B cell (primary cell): ENCODE data around the gene MOB3B. TPM values are rescaled to one million over a fixed set of nuclear protein-coding genes. Genes with fewer than 3 reads are reported as not detected.
"Not testable (repeated sequence)": the region's sequence is repeated elsewhere in the genome, so short reads cannot be mapped to it uniquely, and the experiment has no call there.

Experiments
- ATAC-seq: fragments of 200-7000 bp; cut with Tn5 transposase; one replicate; pipeline ENCODE4 v1.10.0; 2021; ENCODE audit warnings: low read depth, mild to moderate bottlenecking, moderate number of reproducible peaks, moderate library complexity
- CTCF ChIA-PET: fragments of 350-600 bp; sonication (Branson Sonifier 250); formaldehyde crosslinking; loops from one replicate; lab custom pipeline; 2021; ENCODE audit warnings: antibody characterized with exemption, inconsistent platforms; lab: Charles Lee
- POLR2A ChIA-PET: fragments of 350-600 bp; sonication (Branson Sonifier 250); formaldehyde crosslinking; loops from one replicate; lab custom pipeline; 2021; ENCODE audit warnings: antibody characterized with exemption; lab: Charles Lee
- DNase-seq: peaks from one replicate; pipeline ENCODE4 v3.0.0; 2013
- H2AFZ ChIP-seq: 2 replicates; pipeline ENCODE4 v1.6.1; 2012; ENCODE audit warnings: mild to moderate bottlenecking, low read depth, low read length; ENCODE audit not compliant: insufficient read depth, poor library complexity, severe bottlenecking
- H3K27ac ChIP-seq, 2 donors: 1 replicate in 1 of 2; 2 replicates in 1 of 2; pipeline ENCODE4 v1.5.1; 2012 to 2013; ENCODE audit warnings: low read length in 2 of 2, mild to moderate bottlenecking in 2 of 2, moderate library complexity in 1 of 2
- H3K27me3 ChIP-seq, 4 experiments: fragments of 200-600 bp in 1 of 4; sonication (generic) in 1 of 4; replicated peaks in 1 of 4; 1 replicate in 2 of 4; 2 replicates in 2 of 4; pipeline versions ENCODE4 v1.6.1 to v1.7.0; 2013 to 2016; ENCODE audit warnings: low read length in 3 of 4, mild to moderate bottlenecking in 2 of 4, mixed read lengths in 1 of 4, moderate library complexity in 1 of 4; ENCODE audit not compliant: insufficient read depth in 4 of 4, control insufficient read depth in 3 of 4; ENCODE audit errors: control extremely low read depth in 1 of 4
- H3K36me3 ChIP-seq, 2 experiments: replicated peaks in 1 of 2; 1 replicate in 1 of 2; 2 replicates in 1 of 2; pipeline versions ENCODE4 v1.6.1 to v1.7.1; 2013; ENCODE audit warnings: low read length in 1 of 2; ENCODE audit not compliant: insufficient read depth in 2 of 2, control insufficient read depth in 1 of 2; ENCODE audit errors: control extremely low read depth in 1 of 2, extremely low read depth in 1 of 2
- H3K4me1 ChIP-seq, 2 donors: fragments of 200-600 bp in 1 of 2; sonication (generic) in 1 of 2; 1 replicate in 1 of 2; 2 replicates in 1 of 2; pipeline versions ENCODE4 v1.5.1 to v1.6.1; 2013 to 2017; ENCODE audit warnings: low read length in 2 of 2; ENCODE audit not compliant: control insufficient read depth in 2 of 2, insufficient read depth in 2 of 2
- H3K4me2 ChIP-seq: replicated peaks from 2 replicates; pipeline ENCODE3; 2012; ENCODE audit warnings: mild to moderate bottlenecking, low read depth, low read length; ENCODE audit not compliant: poor library complexity, severe bottlenecking
- H3K4me3 ChIP-seq, 5 experiments: fragments of 200-600 bp in 1 of 5; sonication (generic) in 1 of 5; 1 replicate in 3 of 5; 2 replicates in 2 of 5; pipeline versions ENCODE4 v1.5.1 to v1.7.0; 2011 to 2016; ENCODE audit warnings: low read length in 4 of 5, mild to moderate bottlenecking in 4 of 5, low read depth in 2 of 5, control low read depth in 1 of 5, moderate library complexity in 1 of 5; ENCODE audit not compliant: insufficient read depth in 1 of 5; ENCODE audit errors: control extremely low read depth in 1 of 5, extremely low read depth in 1 of 5
- H3K79me2 ChIP-seq: fragments of 200-600 bp; sonication (generic); one replicate; pipeline ENCODE4 v1.6.0; 2016; ENCODE audit warnings: low read length; ENCODE audit not compliant: control insufficient read depth, insufficient read depth
- H3K9ac ChIP-seq: fragments of 200-600 bp; sonication (generic); 2 replicates; pipeline ENCODE4 v1.6.1; 2017; ENCODE audit warnings: mild to moderate bottlenecking, low read length, moderate library complexity
- H3K9me3 ChIP-seq, 3 donors: one replicate each; pipeline versions ENCODE4 v1.6.1 to v1.7.1; 2013; ENCODE audit warnings: low read length in 2 of 3; ENCODE audit not compliant: control insufficient read depth in 2 of 3, insufficient read depth in 1 of 3; ENCODE audit errors: control extremely low read depth in 1 of 3
- H4K20me1 ChIP-seq: 2 replicates; pipeline ENCODE4 v1.6.0; 2012; ENCODE audit warnings: mild to moderate bottlenecking, low read length; ENCODE audit not compliant: insufficient read depth, control insufficient read depth, poor library complexity, severe bottlenecking
- H3K27ac Mint-ChIP-seq: one replicate; pipeline ENCODE4 v1.8.0; 2021; ENCODE audit warnings: mixed read lengths
- H3K27me3 Mint-ChIP-seq: one replicate; pipeline ENCODE4 v1.8.0; 2021; ENCODE audit warnings: mixed read lengths
- H3K4me1 Mint-ChIP-seq: one replicate; pipeline ENCODE4 v1.8.0; 2021; ENCODE audit warnings: mixed read lengths
- H3K4me3 Mint-ChIP-seq: one replicate; pipeline ENCODE4 v1.8.0; 2021; ENCODE audit warnings: mixed read lengths
- H3K9me3 Mint-ChIP-seq: one replicate; pipeline ENCODE4 v1.8.0; 2022; ENCODE audit warnings: mixed read lengths; ENCODE audit not compliant: insufficient read depth
- EZH2 ChIP-seq: IDR thresholded peaks from 2 replicates; pipeline ENCODE4 v1.6.1; 2012; ENCODE audit warnings: borderline replicate concordance, low read depth, mild to moderate bottlenecking, moderate library complexity, low read length; ENCODE audit not compliant: insufficient read depth, poor library complexity, severe bottlenecking
- WGBS: methylation state at CpG from one replicate; pipeline ENCODE4 v1.1.5; 2013; ENCODE audit warnings: missing lambda C conversion rate; ENCODE audit not compliant: insufficient coverage; 5-methylcytosine and 5-hydroxymethylcytosine counted together
- intact Hi-C: fragments of 100-400 bp; cut with micrococcal nuclease; formaldehyde crosslinking; loops from one replicate; pipeline ENCODE4 v1.10.0; 2022
- polyA plus RNA-seq: library from polyadenylated mRNA; depleted of rRNA; stranded (reverse); fragments of >200 nt; gene quantifications from 2 replicates; pipeline ENCODE4 v1.2.3, GENCODE V29; 2012
- total RNA-seq, 2 donors: library from RNA; stranded (reverse); fragments of 120-200 nt in 1 of 2; gene quantifications; 1 replicate in 1 of 2; 2 replicates in 1 of 2; pipeline versions ENCODE4 v1.2.3 to v1.2.4, GENCODE V29; 2013 to 2022
- TF ChIP-seq, protein P1 (sequence below): fragments of 200-600 bp; IDR thresholded peaks from one replicate; pipeline ENCODE4 v1.8.0; 2022; ENCODE audit warnings: antibody characterized with exemption, mild to moderate bottlenecking

The MOB3B gene
- total and polyA plus RNA-seq, 2 donors (not counting 1 experiment from before 2014, with no cell fraction given) = 7.3 to 7.9 TPM

GRCh38 chr9:27504259-27504658 is 25.4 kb downstream of the MOB3B start:
- no peak for TF ChIP-seq EZH2
- TF ChIP-seq, protein P1, sequence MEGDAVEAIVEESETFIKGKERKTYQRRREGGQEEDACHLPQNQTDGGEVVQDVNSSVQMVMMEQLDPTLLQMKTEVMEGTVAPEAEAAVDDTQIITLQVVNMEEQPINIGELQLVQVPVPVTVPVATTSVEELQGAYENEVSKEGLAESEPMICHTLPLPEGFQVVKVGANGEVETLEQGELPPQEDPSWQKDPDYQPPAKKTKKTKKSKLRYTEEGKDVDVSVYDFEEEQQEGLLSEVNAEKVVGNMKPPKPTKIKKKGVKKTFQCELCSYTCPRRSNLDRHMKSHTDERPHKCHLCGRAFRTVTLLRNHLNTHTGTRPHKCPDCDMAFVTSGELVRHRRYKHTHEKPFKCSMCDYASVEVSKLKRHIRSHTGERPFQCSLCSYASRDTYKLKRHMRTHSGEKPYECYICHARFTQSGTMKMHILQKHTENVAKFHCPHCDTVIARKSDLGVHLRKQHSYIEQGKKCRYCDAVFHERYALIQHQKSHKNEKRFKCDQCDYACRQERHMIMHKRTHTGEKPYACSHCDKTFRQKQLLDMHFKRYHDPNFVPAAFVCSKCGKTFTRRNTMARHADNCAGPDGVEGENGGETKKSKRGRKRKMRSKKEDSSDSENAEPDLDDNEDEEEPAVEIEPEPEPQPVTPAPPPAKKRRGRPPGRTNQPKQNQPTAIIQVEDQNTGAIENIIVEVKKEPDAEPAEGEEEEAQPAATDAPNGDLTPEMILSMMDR = no peak
- H2AFZ ChIP-seq = no peak overlapping the region
- intact Hi-C loops = loop anchor here (5.0 kb wide), 1 partner anchor 357 kb away; no protein-coding TSS in a partner anchor
- no peaks in the 10 kb centered on the region for H3K27me3 ChIP-seq
- H3K4me1 ChIP-seq = peaks cover 16 to 19% of the 10 kb centered on the region in 2 donors
- H3K9me3 ChIP-seq = no peaks in the 10 kb centered on the region
- Mint-ChIP-seq H3K4me1 (peaks cover 54% of the 10 kb centered on the region), H3K4me3 (no peak overlapping the region), H3K9me3 (no peaks in the 10 kb centered on the region), H3K27me3 (no peaks in the 10 kb centered on the region), H3K27ac (peak overlapping the region; percentile 51)
- H3K4me2 ChIP-seq = no peak overlapping the region
- H3K36me3 ChIP-seq = peaks cover 0 to 7% of the 10 kb centered on the region in 2 experiments
- DNase-seq = no peak
- H3K27ac ChIP-seq = peak overlapping the region in 1 of 2 donors; percentile 7
- peaks cover 22% of the 10 kb centered on the region for H3K79me2 ChIP-seq
- no peaks in the 10 kb centered on the region for H4K20me1 ChIP-seq
- POLR2A ChIA-PET = no interaction called here
- no peak overlapping the region for H3K4me3 ChIP-seq
- no peak for ATAC-seq
- no peak overlapping the region for H3K9ac ChIP-seq
- CTCF ChIA-PET = no interaction called here

DNA sequence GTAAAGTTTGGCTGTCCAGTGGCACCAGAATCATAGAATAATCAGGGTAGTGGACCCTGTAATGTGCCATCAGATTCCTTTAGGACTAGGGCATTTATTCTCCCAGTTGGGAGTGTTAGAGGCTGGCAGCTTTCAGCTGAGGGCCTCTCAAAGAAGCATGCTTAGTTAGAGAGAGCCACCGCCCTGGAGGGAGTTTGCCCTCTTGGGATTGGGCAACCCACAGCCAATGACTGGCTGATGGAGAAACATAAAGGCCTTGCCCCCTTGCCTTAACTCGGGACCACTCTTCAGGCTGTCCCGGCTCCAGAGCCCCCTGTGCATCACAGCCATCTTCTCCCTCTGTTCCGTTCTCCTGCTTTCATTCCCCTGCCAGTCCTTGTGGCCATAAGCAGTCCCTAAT is 26.0 kb downstream of the MOB3B start:
- Histone ChIP-seq H3K27me3 (no peaks in the 10 kb centered on the region), H3K4me2 (no peak overlapping the region), H3K27ac (no peak overlapping the region), H3K36me3 (peaks cover 0 to 7% of the 10 kb centered on the region in 2 experiments), H3K4me3 (no peak overlapping the region), H3K9ac (no peak overlapping the region), H3K9me3 (no peaks in the 10 kb centered on the region), H3K4me1 (peaks cover 16 to 20% of the 10 kb centered on the region in 2 donors), H2AFZ (no peak overlapping the region), H3K79me2 (peaks cover 24% of the 10 kb centered on the region), H4K20me1 (no peaks in the 10 kb centered on the region)
- ChIA-PET CTCF (no interaction called here), POLR2A (no interaction called here)
- WGBS = 81% methylated on average over 4 of the region's 4 CpGs
- peaks cover 56% of the 10 kb centered on the region for H3K4me1 Mint-ChIP-seq
- no peaks in the 10 kb centered on the region for H3K27me3 Mint-ChIP-seq
- DNase-seq (no peak), ATAC-seq (no peak)
- TF ChIP-seq EZH2 = no peak
- TF ChIP-seq, protein P1 = no peak
- peak overlapping the region; percentile 43 for H3K27ac Mint-ChIP-seq
- H3K9me3 Mint-ChIP-seq = no peaks in the 10 kb centered on the region
- H3K4me3 Mint-ChIP-seq = no peak overlapping the region
- intact Hi-C loops = loop anchor here (5.0 kb wide), 1 partner anchor 356 kb away; no protein-coding TSS in a partner anchor

DNA sequence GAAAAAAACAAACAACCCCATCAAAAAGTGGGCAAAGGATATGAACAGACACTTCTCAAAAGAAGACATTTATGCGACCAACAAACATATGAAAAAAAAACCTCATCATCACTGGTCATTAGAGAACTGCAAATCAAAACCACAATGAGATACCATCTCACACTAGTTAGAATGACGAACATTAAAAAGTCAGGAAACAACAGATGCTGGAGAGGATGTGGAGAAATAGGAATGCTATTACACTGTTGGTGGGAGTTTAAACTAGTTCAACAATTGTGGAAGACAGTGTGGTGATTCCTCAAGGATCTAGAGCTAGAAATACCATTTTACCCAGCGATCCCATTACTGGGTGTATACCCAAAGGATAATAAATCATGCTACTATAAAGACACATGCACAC is 28.7 kb downstream of the MOB3B start:
- DNase-seq, H3K9me3 Mint-ChIP-seq, H3K9me3 ChIP-seq, H3K4me3 Mint-ChIP-seq, H2AFZ ChIP-seq, H3K4me2 ChIP-seq, ATAC-seq, POLR2A ChIA-PET, H3K36me3 ChIP-seq, H4K20me1 ChIP-seq, CTCF ChIA-PET, H3K4me3 ChIP-seq, H3K9ac ChIP-seq, H3K27me3 Mint-ChIP-seq, H3K27ac ChIP-seq, H3K27me3 ChIP-seq: not testable (repeated sequence)
- Mint-ChIP-seq H3K4me1 (peaks cover 65% of the 10 kb centered on the region), H3K27ac (peak overlapping the region; percentile 8)
- H3K4me1 ChIP-seq = peaks cover 16 to 22% of the 10 kb centered on the region in 2 donors
- WGBS = no CpG with 5 or more reads among the region's 3 CpGs
- intact Hi-C loops = loop anchor here (2.0 to 5.0 kb wide), 2 partner anchors 16 to 354 kb away; no protein-coding TSS in a partner anchor
- H3K79me2 ChIP-seq = peaks cover 40% of the 10 kb centered on the region
